ENCODE measurements around the gene C1QTNF1.
A peak's percentile ranks its signal among the peaks of the same experiment; 100 is the strongest.
"Not testable (repeated sequence)": the region's sequence is repeated elsewhere in the genome, so short reads cannot be mapped to it uniquely, and the experiment has no call there.

The C1QTNF1 gene

GRCh38 chr17:79005063-79005861 lies 18.7 kb upstream of the C1QTNF1 start:
- DNase-seq (ENCODE audit: low read depth in 2 of 2): peak in 1 of 2 donors; percentile 9

GRCh38 chr17:79006046-79006445 lies 17.9 kb upstream of the C1QTNF1 start:
- DNase-seq (ENCODE audit: low read depth in 2 of 2): no peak

GRCh38 chr17:79006794-79007503 lies 17.0 kb upstream of the C1QTNF1 start:
- DNase-seq (ENCODE audit: low read depth in 2 of 2): no peak

GRCh38 chr17:79007504-79008381 lies 16.2 kb upstream of the C1QTNF1 start:
- DNase-seq (ENCODE audit: low read depth in 2 of 2): no peak

DNA sequence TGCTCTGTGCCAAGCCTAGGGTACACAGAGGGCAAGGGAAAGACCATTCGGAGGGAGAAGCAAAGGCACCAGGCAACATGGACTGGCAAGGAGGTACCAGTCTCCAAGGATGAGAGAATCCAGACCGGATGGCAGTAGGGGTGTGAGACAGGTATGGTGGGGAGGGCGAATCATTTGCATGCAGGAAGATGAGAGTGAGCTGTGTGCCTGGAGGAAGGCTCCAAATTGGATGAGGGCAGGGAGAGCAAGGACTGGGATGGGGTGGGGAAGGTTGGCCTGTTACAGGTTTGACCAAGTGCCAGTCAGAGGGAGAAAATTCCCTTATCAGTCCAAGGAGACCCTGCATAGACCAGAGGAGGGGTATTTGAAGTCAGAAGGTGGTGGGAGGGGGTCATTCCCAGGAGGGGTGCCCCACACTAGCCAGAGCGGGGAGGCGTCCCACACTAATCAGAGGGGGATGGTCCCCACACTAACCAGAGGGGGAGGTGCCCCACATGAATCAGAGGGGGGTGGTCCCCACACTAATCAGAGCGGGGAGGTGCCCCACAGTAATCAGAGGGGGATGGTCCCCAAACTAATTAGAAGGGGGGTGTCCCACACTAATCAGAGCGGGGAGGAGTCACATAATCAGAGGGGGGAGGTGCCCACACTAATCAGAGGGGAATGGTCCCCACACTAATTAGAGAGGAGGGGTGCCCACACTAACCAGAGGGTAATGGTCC lies 15.1 kb upstream of the C1QTNF1 start:
- DNase-seq (ENCODE audit: low read depth in 2 of 2): no peak

DNA sequence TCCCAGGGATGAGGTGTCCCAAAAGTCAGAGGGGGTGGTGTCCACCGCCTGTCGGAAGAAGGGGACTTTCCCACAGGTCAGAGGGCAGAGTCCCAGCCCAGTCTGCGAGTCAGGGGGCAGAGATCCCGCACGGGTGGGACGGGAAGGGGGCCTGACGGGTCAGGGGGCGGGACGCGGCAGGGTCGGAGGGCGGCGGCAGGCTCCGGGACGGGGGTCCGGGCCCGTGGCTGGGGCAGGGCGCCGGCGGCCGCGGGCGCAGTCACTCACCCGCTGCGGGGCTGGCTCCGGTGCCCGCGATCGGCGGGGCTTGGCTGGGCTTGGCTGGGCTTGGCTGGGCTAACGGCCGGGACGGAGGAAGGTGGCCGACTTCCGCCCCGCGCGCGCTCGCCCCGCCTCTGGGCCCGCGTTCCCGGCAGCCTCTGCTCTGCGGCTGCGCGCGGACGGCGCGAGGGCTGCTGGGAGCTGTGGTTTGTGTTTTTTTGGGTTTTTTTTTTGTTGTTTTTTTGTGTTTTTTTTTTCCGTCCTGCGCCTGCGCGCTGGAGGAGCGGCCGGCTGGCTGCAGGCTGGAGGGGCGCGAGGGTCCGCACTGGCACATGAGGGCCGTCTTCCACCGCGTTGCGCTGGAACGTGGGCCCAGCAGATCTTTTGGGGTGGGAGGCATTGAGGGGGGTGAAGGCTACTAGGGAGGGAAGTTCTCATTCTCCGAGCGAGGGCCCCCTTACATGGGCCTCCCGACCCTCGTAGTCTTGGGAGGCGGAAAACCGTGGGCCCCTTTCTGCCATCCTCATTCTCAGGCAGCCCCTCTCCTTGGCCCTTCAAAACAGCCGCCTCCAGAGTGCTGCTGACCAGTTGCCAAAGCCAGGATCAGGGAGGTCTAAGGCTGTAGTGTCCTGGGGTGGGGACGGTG lies 14.3 kb upstream of the C1QTNF1 start, which contains the start of gene CANT1:
TSS of gene CANT1 (minus strand) at position 368 of the 907 bp plus-strand sequence. CDS start 12,142 bp downstream, outside the sequence.
- DNase-seq (ENCODE audit: low read depth in 2 of 2): peak; percentile 74 to 84

DNA sequence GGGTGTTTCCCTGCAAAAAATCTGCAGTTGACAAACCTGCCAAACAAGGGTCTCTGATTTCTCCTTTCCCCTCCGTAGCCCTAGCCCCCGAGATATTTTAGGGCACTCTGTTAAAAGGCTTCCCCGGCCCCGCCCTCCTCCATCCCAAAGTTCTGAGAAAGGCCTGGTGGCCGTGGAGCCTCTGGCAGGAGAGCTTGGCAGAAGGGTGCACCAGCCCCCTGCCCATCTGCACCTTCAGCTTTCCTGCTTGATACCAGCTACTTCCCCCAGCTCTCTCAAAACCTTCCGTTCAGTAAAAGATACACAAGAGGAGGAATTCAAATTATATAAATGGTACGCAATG lies 13.7 kb upstream of the C1QTNF1 start:
- DNase-seq (ENCODE audit: low read depth in 2 of 2): no peak

- no peak for DNase-seq (ENCODE audit: low read depth in 2 of 2)
Observed at GRCh38 chr17:79011451-79012147, 12.4 kb upstream of the C1QTNF1 start.

GRCh38 chr17:79012563-79013134 lies 11.3 kb upstream of the C1QTNF1 start:
- no peak for DNase-seq (ENCODE audit: low read depth in 2 of 2)

DNA sequence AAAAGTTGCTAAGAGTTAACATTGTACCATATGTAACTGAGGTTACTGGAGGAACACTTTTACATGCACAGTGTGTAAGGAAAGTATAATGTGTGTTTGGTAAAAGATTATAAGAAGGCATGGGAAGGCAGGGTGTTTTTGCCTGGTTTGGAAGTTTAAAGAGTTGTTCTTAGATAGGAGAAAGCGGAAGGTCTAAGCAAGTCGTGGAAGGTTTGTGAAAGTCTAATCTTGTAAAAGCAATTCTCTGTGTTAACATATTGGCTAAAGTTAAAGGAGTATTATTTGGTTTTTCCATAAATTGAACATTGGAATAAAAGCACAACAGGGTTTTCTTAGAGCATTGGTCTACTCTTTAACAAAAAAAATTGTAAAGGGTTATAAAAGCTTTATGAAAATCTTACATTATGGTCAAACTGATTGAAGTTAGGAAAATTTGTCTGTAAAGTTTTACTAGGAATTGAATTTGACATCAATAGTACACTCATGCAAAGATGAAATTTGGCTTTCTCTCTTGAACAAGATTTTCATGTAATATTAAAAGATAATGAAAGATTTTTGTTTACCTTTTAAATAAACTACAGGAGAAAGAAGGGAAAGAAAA lies 9.7 kb upstream of the C1QTNF1 start:
- no peak for DNase-seq (ENCODE audit: low read depth in 2 of 2)

GRCh38 chr17:79017546-79018369 lies 6.2 kb upstream of the C1QTNF1 start:
- DNase-seq (ENCODE audit: low read depth in 2 of 2): no peak

DNA sequence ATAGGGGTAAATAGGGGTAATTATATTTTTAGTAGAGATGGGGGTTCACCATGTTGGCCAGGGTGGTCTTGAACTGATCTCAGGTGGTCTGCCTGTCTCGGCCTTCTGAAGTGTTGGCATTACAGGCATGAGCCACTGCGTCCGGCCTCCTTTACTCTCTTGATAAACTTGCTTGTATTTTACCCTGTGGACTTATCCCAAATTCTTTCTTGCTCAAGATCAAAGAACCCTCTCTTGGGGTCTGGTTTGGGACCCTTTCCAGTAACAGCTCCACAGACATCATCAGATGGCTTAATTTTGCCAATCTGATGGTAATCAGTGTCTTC lies 5.6 kb upstream of the C1QTNF1 start:
- no peak for DNase-seq (ENCODE audit: low read depth in 2 of 2)

DNA sequence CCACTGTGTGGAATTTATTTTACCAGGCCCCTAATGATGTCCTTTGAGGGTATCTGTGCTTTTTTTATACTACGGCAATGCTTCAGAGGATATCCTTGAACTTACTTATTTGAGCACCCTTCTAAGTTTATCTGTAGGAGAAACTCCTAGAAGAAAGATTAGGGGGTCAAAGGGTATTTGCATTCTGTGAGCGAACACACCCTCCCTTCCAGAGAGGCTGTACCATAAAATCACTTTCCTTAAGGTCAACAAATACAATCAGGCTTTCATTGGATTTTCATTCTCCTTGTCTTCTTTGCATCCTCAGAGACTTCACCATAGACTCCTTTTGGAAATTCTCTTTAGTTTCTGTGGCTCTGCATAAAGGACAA lies 4.7 kb upstream of the C1QTNF1 start:
- no peak for DNase-seq (ENCODE audit: low read depth in 2 of 2)

- peak; percentile 19 to 21 for DNase-seq (ENCODE audit: low read depth in 2 of 2)
Observed at GRCh38 chr17:79019632-79020584, 4.1 kb upstream of the C1QTNF1 start.

GRCh38 chr17:79020631-79021301 lies 3.2 kb upstream of the C1QTNF1 start:
- no peak for DNase-seq (ENCODE audit: low read depth in 2 of 2)

DNA sequence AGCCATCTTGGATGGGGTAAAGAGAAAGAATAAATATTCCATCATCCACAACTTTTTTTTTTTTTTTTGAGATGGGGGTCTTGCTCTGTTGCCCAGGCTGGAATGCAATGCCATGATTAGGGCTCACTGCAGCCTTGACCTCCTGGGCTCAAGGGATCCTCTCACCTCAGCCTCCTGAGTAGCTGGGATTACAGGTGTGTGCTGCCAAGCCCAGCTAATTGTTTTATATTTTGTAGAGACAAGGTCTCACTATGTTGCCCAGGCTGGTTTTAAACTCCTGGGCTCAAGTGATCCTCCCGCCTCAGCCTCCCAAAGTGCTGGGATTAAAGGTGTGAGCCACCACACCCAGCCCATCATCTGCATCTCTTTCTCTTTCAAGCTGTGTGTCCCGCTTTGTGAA lies 2.0 kb upstream of the C1QTNF1 start:
- not testable (repeated sequence) for DNase-seq (ENCODE audit: low read depth in 2 of 2)

All from stimulated activated CD4-positive, alpha-beta T cell treated with anti-CD3 and anti-CD28 coated beads, Interleukin-4, amount 100 ng/mL, for 48 hours (primary cell).